B cell (primary cell): ENCODE measurements around the gene MBOAT1. TPM values are rescaled to one million over a fixed set of nuclear protein-coding genes. Genes with fewer than 3 reads are reported as not detected.

Experiments
- ATAC-seq: fragments of 200-7000 bp; cut with Tn5 transposase; one replicate; pipeline ENCODE4 v1.10.0; 2021; ENCODE audit warnings: low read depth, mild to moderate bottlenecking, moderate number of reproducible peaks, moderate library complexity
- CTCF ChIA-PET: fragments of 350-600 bp; sonication (Branson Sonifier 250); formaldehyde crosslinking; loops from one replicate; lab custom pipeline; 2021; ENCODE audit warnings: antibody characterized with exemption, inconsistent platforms; lab: Charles Lee
- POLR2A ChIA-PET: fragments of 350-600 bp; sonication (Branson Sonifier 250); formaldehyde crosslinking; loops from one replicate; lab custom pipeline; 2021; ENCODE audit warnings: antibody characterized with exemption; lab: Charles Lee
- DNase-seq: peaks from one replicate; pipeline ENCODE4 v3.0.0; 2013
- H2AFZ ChIP-seq: 2 replicates; pipeline ENCODE4 v1.6.1; 2012; ENCODE audit warnings: mild to moderate bottlenecking, low read depth, low read length; ENCODE audit not compliant: insufficient read depth, poor library complexity, severe bottlenecking
- H3K27ac ChIP-seq, 2 donors: 1 replicate in 1 of 2; 2 replicates in 1 of 2; pipeline ENCODE4 v1.5.1; 2012 to 2013; ENCODE audit warnings: low read length in 2 of 2, mild to moderate bottlenecking in 2 of 2, moderate library complexity in 1 of 2
- H3K27me3 ChIP-seq, 4 experiments: fragments of 200-600 bp in 1 of 4; sonication (generic) in 1 of 4; replicated peaks in 1 of 4; 1 replicate in 2 of 4; 2 replicates in 2 of 4; pipeline versions ENCODE4 v1.6.1 to v1.7.0; 2013 to 2016; ENCODE audit warnings: low read length in 3 of 4, mild to moderate bottlenecking in 2 of 4, mixed read lengths in 1 of 4, moderate library complexity in 1 of 4; ENCODE audit not compliant: insufficient read depth in 4 of 4, control insufficient read depth in 3 of 4; ENCODE audit errors: control extremely low read depth in 1 of 4
- H3K36me3 ChIP-seq, 2 experiments: replicated peaks in 1 of 2; 1 replicate in 1 of 2; 2 replicates in 1 of 2; pipeline versions ENCODE4 v1.6.1 to v1.7.1; 2013; ENCODE audit warnings: low read length in 1 of 2; ENCODE audit not compliant: insufficient read depth in 2 of 2, control insufficient read depth in 1 of 2; ENCODE audit errors: control extremely low read depth in 1 of 2, extremely low read depth in 1 of 2
- H3K4me1 ChIP-seq, 2 donors: fragments of 200-600 bp in 1 of 2; sonication (generic) in 1 of 2; 1 replicate in 1 of 2; 2 replicates in 1 of 2; pipeline versions ENCODE4 v1.5.1 to v1.6.1; 2013 to 2017; ENCODE audit warnings: low read length in 2 of 2; ENCODE audit not compliant: control insufficient read depth in 2 of 2, insufficient read depth in 2 of 2
- H3K4me2 ChIP-seq: replicated peaks from 2 replicates; pipeline ENCODE3; 2012; ENCODE audit warnings: mild to moderate bottlenecking, low read depth, low read length; ENCODE audit not compliant: poor library complexity, severe bottlenecking
- H3K4me3 ChIP-seq, 5 experiments: fragments of 200-600 bp in 1 of 5; sonication (generic) in 1 of 5; 1 replicate in 3 of 5; 2 replicates in 2 of 5; pipeline versions ENCODE4 v1.5.1 to v1.7.0; 2011 to 2016; ENCODE audit warnings: low read length in 4 of 5, mild to moderate bottlenecking in 4 of 5, low read depth in 2 of 5, control low read depth in 1 of 5, moderate library complexity in 1 of 5; ENCODE audit not compliant: insufficient read depth in 1 of 5; ENCODE audit errors: control extremely low read depth in 1 of 5, extremely low read depth in 1 of 5
- H3K79me2 ChIP-seq: fragments of 200-600 bp; sonication (generic); one replicate; pipeline ENCODE4 v1.6.0; 2016; ENCODE audit warnings: low read length; ENCODE audit not compliant: control insufficient read depth, insufficient read depth
- H3K9ac ChIP-seq: fragments of 200-600 bp; sonication (generic); 2 replicates; pipeline ENCODE4 v1.6.1; 2017; ENCODE audit warnings: mild to moderate bottlenecking, low read length, moderate library complexity
- H3K9me3 ChIP-seq, 3 donors: one replicate each; pipeline versions ENCODE4 v1.6.1 to v1.7.1; 2013; ENCODE audit warnings: low read length in 2 of 3; ENCODE audit not compliant: control insufficient read depth in 2 of 3, insufficient read depth in 1 of 3; ENCODE audit errors: control extremely low read depth in 1 of 3
- H4K20me1 ChIP-seq: 2 replicates; pipeline ENCODE4 v1.6.0; 2012; ENCODE audit warnings: mild to moderate bottlenecking, low read length; ENCODE audit not compliant: insufficient read depth, control insufficient read depth, poor library complexity, severe bottlenecking
- H3K27ac Mint-ChIP-seq: one replicate; pipeline ENCODE4 v1.8.0; 2021; ENCODE audit warnings: mixed read lengths
- H3K27me3 Mint-ChIP-seq: one replicate; pipeline ENCODE4 v1.8.0; 2021; ENCODE audit warnings: mixed read lengths
- H3K4me1 Mint-ChIP-seq: one replicate; pipeline ENCODE4 v1.8.0; 2021; ENCODE audit warnings: mixed read lengths
- H3K4me3 Mint-ChIP-seq: one replicate; pipeline ENCODE4 v1.8.0; 2021; ENCODE audit warnings: mixed read lengths
- H3K9me3 Mint-ChIP-seq: one replicate; pipeline ENCODE4 v1.8.0; 2022; ENCODE audit warnings: mixed read lengths; ENCODE audit not compliant: insufficient read depth
- EZH2 ChIP-seq: IDR thresholded peaks from 2 replicates; pipeline ENCODE4 v1.6.1; 2012; ENCODE audit warnings: borderline replicate concordance, low read depth, mild to moderate bottlenecking, moderate library complexity, low read length; ENCODE audit not compliant: insufficient read depth, poor library complexity, severe bottlenecking
- WGBS: methylation state at CpG from one replicate; pipeline ENCODE4 v1.1.5; 2013; ENCODE audit warnings: missing lambda C conversion rate; ENCODE audit not compliant: insufficient coverage; 5-methylcytosine and 5-hydroxymethylcytosine counted together
- intact Hi-C: fragments of 100-400 bp; cut with micrococcal nuclease; formaldehyde crosslinking; loops from one replicate; pipeline ENCODE4 v1.10.0; 2022
- polyA plus RNA-seq: library from polyadenylated mRNA; depleted of rRNA; stranded (reverse); fragments of >200 nt; gene quantifications from 2 replicates; pipeline ENCODE4 v1.2.3, GENCODE V29; 2012
- total RNA-seq, 2 donors: library from RNA; stranded (reverse); fragments of 120-200 nt in 1 of 2; gene quantifications; 1 replicate in 1 of 2; 2 replicates in 1 of 2; pipeline versions ENCODE4 v1.2.3 to v1.2.4, GENCODE V29; 2013 to 2022
- TF ChIP-seq, protein P1 (sequence below): fragments of 200-600 bp; IDR thresholded peaks from one replicate; pipeline ENCODE4 v1.8.0; 2022; ENCODE audit warnings: antibody characterized with exemption, mild to moderate bottlenecking

The MBOAT1 gene
- total and polyA plus RNA-seq, 2 donors (not counting 1 experiment from before 2014, with no cell fraction given): 5.4 to 8.1 TPM

DNA sequence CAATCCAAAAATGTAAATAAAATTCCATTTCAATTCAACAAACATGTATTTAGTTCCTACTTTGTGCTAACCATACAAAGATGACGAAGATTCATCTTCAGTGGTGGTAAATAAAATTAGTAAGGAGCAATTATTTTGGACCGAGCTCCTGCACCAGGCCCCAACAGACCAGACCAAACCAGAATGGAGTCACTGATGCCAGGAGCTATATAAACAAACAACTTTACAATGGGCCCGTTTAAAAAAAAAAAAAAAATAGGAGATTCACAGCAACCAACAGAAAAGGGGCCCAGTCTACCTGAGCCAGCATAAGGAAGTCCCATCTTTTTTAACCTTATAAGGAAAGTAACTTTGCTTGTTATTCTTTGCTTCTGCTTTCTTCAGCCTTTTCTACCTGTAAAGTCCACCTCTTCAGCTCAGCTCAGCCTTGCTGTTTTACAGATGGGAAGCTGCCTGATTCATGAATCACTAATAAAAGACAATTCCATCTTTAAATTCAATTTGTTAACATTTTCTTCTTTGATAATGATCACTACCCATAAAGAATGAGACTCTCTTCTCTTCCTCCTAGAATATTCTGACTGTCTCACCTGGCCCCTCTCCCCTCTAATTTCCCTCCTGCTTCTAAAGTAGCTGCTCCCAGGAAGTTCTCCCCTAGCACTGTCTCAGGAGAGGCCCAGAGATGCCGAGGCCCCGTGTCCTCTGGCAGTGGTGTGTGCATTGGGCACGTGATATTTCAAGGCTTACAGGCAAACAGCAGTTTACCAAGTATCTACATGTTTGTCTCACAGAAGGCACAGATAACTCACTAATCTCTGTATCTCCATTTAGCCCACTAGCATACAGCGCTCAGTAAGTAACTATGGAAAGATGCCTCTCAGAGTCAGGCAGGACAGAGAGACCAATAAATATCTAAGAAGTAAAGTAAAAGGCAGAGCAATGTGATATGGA lies 8.4 kb downstream of the MBOAT1 start:
- 96% methylated on average over 3 of the region's 7 CpGs for WGBS
- H3K27ac Mint-ChIP-seq: no peak overlapping the region

More for the DNA sequence above, 8.4 kb downstream of the MBOAT1 start:
- Histone ChIP-seq H3K9ac (no peak overlapping the region), H3K9me3 (no peaks in the 10 kb centered on the region), H4K20me1 (no peaks in the 10 kb centered on the region), H3K4me2 (no peak overlapping the region), H3K36me3 (no peaks in the 10 kb centered on the region), H3K4me1 (peaks cover 7 to 13% of the 10 kb centered on the region in 2 donors), H2AFZ (no peak overlapping the region), H3K4me3 (no peak overlapping the region), H3K79me2 (peaks cover 14% of the 10 kb centered on the region), H3K27ac (no peak overlapping the region), H3K27me3 (no peaks in the 10 kb centered on the region)
- H3K27me3 Mint-ChIP-seq: peaks cover 7% of the 10 kb centered on the region
- intact Hi-C loops: no loop called here
- DNase-seq (no peak), ATAC-seq (no peak)
- ChIA-PET CTCF (no interaction called here), POLR2A (no interaction called here)
- TF ChIP-seq, protein P1, sequence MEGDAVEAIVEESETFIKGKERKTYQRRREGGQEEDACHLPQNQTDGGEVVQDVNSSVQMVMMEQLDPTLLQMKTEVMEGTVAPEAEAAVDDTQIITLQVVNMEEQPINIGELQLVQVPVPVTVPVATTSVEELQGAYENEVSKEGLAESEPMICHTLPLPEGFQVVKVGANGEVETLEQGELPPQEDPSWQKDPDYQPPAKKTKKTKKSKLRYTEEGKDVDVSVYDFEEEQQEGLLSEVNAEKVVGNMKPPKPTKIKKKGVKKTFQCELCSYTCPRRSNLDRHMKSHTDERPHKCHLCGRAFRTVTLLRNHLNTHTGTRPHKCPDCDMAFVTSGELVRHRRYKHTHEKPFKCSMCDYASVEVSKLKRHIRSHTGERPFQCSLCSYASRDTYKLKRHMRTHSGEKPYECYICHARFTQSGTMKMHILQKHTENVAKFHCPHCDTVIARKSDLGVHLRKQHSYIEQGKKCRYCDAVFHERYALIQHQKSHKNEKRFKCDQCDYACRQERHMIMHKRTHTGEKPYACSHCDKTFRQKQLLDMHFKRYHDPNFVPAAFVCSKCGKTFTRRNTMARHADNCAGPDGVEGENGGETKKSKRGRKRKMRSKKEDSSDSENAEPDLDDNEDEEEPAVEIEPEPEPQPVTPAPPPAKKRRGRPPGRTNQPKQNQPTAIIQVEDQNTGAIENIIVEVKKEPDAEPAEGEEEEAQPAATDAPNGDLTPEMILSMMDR: no peak
- no peak for TF ChIP-seq EZH2
- H3K4me3 Mint-ChIP-seq: no peak overlapping the region
- H3K9me3 Mint-ChIP-seq: no peaks in the 10 kb centered on the region
- peaks cover 23% of the 10 kb centered on the region for H3K4me1 Mint-ChIP-seq
